Upper lobe of left lung (tissue), 6 donors: ENCODE results near the gene EMILIN3. TPM values are rescaled to one million over a fixed set of nuclear protein-coding genes. Genes with fewer than 3 reads are reported as not detected.

Experiments
- ATAC-seq, 2 donors: fragments of 200-7000 bp; cut with Tn5 transposase; one replicate each; pipeline ENCODE4 v1.9.1; 2022; ENCODE audit warnings: mild to moderate bottlenecking in 2 of 2, moderate library complexity in 2 of 2; ENCODE audit not compliant: low FRiP score in 2 of 2
- DNase-seq, 2 donors: peaks; one replicate each; pipeline ENCODE4 v3.0.0-alpha.2; 2019 to 2020
- H3K27ac ChIP-seq, 4 donors: fragments of 200-600 bp; sonication (generic); one replicate each; pipeline ENCODE4 v1.5.1; 2016 to 2019
- H3K27me3 ChIP-seq, 4 donors: fragments of 200-600 bp; sonication (generic); one replicate each; pipeline ENCODE4 v1.5.1; 2017 to 2019
- H3K36me3 ChIP-seq, 4 donors: fragments of 200-600 bp; sonication (generic); one replicate each; pipeline ENCODE4 v1.5.1; 2016 to 2019
- H3K4me1 ChIP-seq, 4 donors: fragments of 200-600 bp; sonication (generic); one replicate each; pipeline ENCODE4 v1.5.1; 2018 to 2019
- H3K4me3 ChIP-seq, 4 donors: fragments of 200-600 bp; sonication (generic); one replicate each; pipeline ENCODE4 v1.5.1; 2017 to 2019; ENCODE audit warnings: mild to moderate bottlenecking in 2 of 4, moderate library complexity in 1 of 4
- H3K9me3 ChIP-seq, 4 donors: fragments of 200-600 bp; sonication (generic); one replicate each; pipeline ENCODE4 v1.5.1; 2018 to 2019
- CTCF ChIP-seq, 6 experiments: fragments of 450-650 bp in 4 of 6; fragments of 200-600 bp in 2 of 6; sonication (generic) in 2 of 6; IDR thresholded peaks; one replicate each; pipeline ENCODE4 v1.5.1; 2016 to 2019; ENCODE audit warnings: antibody characterized with exemption in 6 of 6
- EP300 ChIP-seq, 4 donors: sonication (generic); formaldehyde crosslinking; IDR thresholded peaks; one replicate each; pipeline ENCODE4 v1.5.1; 2017; ENCODE audit warnings: antibody characterized with exemption in 4 of 4, control low read depth in 2 of 4
- POLR2A ChIP-seq, 4 donors: fragments of 450-650 bp; IDR thresholded peaks; one replicate each; pipeline ENCODE4 v1.5.1; 2016 to 2017; ENCODE audit warnings: antibody characterized with exemption in 4 of 4, mild to moderate bottlenecking in 2 of 4
- POLR2AphosphoS5 ChIP-seq, 2 donors: sonication (generic); formaldehyde crosslinking; IDR thresholded peaks; one replicate each; pipeline ENCODE4 v1.5.1; 2017; ENCODE audit warnings: antibody characterized with exemption in 2 of 2
- WGBS, 2 donors: methylation state at CpG; one replicate each; pipeline ENCODE4 v1.1.5; 2017 to 2018; 5-methylcytosine and 5-hydroxymethylcytosine counted together
- total RNA-seq, 6 donors: library from RNA; depleted of rRNA in 4 of 6; stranded (reverse); fragments of >200 nt in 4 of 6; gene quantifications; one replicate each; pipeline versions ENCODE4 v1.1.0 to v1.2.1, GENCODE V29; 2016 to 2021
- donor health status: DM: no; HTN: no; CAD: no; lungs with moderate emphysema.
- donor health status: DM: no; HTN: yes; CAD: no; lungs with severe emphysema.

The EMILIN3 gene
- total RNA-seq, 6 donors from 2014 or later, result 0.06 to 0.61 (median 0.16) TPM; not detected in 2

- DNase-seq, result no peak
- H3K27ac ChIP-seq, result no peak overlapping the region
Observed at GRCh38 chr20:41392295-41392694, 25.7 kb upstream of the EMILIN3 start.

GRCh38 chr20:41391587-41392001, 25.0 kb upstream of the EMILIN3 start:
- ATAC-seq (no peak), DNase-seq (no peak)
- no peak for TF ChIP-seq POLR2A (IDR thresholded peaks at IDR 0.05)
- no peak for TF ChIP-seq EP300 (IDR thresholded peaks at IDR 0.05)
- no peak for TF ChIP-seq CTCF (IDR thresholded peaks at IDR 0.05)
- TF ChIP-seq POLR2AphosphoS5 (IDR thresholded peaks at IDR 0.05), result no peak
- H3K9me3 ChIP-seq, result no peaks in the 10 kb centered on the region
- H3K27me3 ChIP-seq, result no peaks in the 10 kb centered on the region
- WGBS, 2 donors, result 74 to 76% methylated on average over 10 of the region's 10 CpGs
- H3K27ac ChIP-seq, result no peak overlapping the region
- peaks cover 0 to 13% (median 0%) of the 10 kb centered on the region in 4 donors for H3K4me1 ChIP-seq
- no peaks in the 10 kb centered on the region for H3K36me3 ChIP-seq
- H3K4me3 ChIP-seq, result no peak overlapping the region

More at GRCh38 chr20:41392295-41392694, 25.7 kb upstream of the EMILIN3 start:
- Histone ChIP-seq H3K4me3 (no peak overlapping the region), H3K27me3 (no peaks in the 10 kb centered on the region), H3K36me3 (no peaks in the 10 kb centered on the region), H3K4me1 (peaks cover 0 to 10% (median 0%) of the 10 kb centered on the region in 4 donors), H3K9me3 (no peaks in the 10 kb centered on the region)
- TF ChIP-seq POLR2AphosphoS5 (IDR thresholded peaks at IDR 0.05) (no peak), EP300 (IDR thresholded peaks at IDR 0.05) (no peak), CTCF (IDR thresholded peaks at IDR 0.05) (no peak), POLR2A (IDR thresholded peaks at IDR 0.05) (no peak)
- 93% methylated on average over 1 of the region's 1 CpG for WGBS, 2 donors
- no peak for ATAC-seq

- DNase-seq, result no peak
- H3K36me3 ChIP-seq, result no peaks in the 10 kb centered on the region
- no peak for ATAC-seq
- WGBS, 2 donors, result 95 to 98% methylated on average over 3 of the region's 3 CpGs
- H3K27ac ChIP-seq, result no peak overlapping the region
- no peaks in the 10 kb centered on the region for H3K9me3 ChIP-seq
- no peak overlapping the region for H3K4me3 ChIP-seq
- H3K4me1 ChIP-seq, result peaks cover 0 to 13% (median 0%) of the 10 kb centered on the region in 4 donors
- no peaks in the 10 kb centered on the region for H3K27me3 ChIP-seq
- no peak for TF ChIP-seq POLR2A (IDR thresholded peaks at IDR 0.05)
- no peak for TF ChIP-seq EP300 (IDR thresholded peaks at IDR 0.05)
- TF ChIP-seq POLR2AphosphoS5 (IDR thresholded peaks at IDR 0.05), result no peak
Observed at GRCh38 chr20:41390889-41391288, 24.3 kb upstream of the EMILIN3 start.

GRCh38 chr20:41387444-41387851, 20.8 kb upstream of the EMILIN3 start:
- no peaks in the 10 kb centered on the region for H3K9me3 ChIP-seq
- H3K27me3 ChIP-seq, result no peaks in the 10 kb centered on the region
- ATAC-seq, result peak in 1 of 2 donors; percentile 20
- no peaks in the 10 kb centered on the region for H3K36me3 ChIP-seq
- no peak for DNase-seq
- TF ChIP-seq POLR2AphosphoS5 (IDR thresholded peaks at IDR 0.05) (no peak), EP300 (IDR thresholded peaks at IDR 0.05) (no peak), CTCF (IDR thresholded peaks at IDR 0.05) (no peak), POLR2A (IDR thresholded peaks at IDR 0.05) (no peak)
- WGBS, 2 donors, result 48 to 59% methylated on average over 8 to 9 of the region's 9 CpGs
- no peak overlapping the region for H3K27ac ChIP-seq
- no peak overlapping the region for H3K4me3 ChIP-seq
- H3K4me1 ChIP-seq, result peaks cover 0 to 3% (median 0%) of the 10 kb centered on the region in 4 donors

DNA sequence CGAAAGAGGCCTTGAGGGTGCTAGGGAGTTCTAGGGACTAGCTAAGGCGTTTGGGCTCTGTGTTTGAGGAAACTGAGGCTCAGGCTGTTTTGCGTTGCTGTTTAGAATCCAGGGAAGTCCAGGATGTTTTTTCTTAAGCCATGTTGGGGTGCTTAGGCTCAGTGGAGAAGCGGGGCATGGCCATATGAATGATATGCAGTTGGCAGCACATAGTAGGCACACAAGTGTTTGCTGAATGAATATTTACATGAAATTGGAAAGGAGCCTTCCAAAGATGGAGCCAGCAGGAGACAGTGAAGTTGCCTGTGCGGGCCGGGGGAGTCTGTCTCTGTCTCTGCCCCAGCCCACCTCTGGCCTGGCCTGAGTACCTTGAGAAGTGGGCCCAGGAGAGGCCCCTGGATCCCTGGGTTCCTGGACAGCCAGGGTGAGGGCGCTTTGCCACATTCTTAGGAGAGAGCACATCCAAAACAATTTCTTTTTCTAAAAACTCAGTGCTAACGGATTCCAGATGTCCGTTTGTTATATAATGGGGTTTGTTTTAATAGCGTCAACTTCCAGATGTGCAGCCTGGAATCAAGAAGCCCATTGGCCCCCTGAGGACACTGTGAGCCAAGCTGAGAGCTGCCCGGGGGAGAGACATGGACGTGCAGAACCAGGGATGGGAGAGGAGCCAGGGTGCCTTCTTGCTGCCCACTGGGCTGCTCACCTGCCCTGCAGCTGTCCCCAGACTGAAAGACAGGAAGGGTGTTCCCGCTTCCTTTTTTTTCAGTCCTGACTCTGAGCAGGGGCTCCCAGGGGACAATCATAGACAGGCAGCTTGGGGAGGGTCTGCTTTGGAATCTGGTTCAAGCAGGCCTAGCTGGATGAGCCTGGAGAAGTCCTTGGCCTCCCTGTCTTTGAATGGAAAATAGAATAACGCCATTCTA, 20.1 kb upstream of the EMILIN3 start:
- ATAC-seq (peak in 1 of 2 donors; percentile 79), DNase-seq (no peak)
- H3K27ac ChIP-seq, result no peak overlapping the region
- no peaks in the 10 kb centered on the region for H3K36me3 ChIP-seq
- no peaks in the 10 kb centered on the region for H3K9me3 ChIP-seq
- H3K4me1 ChIP-seq, result peaks cover 0 to 3% (median 0%) of the 10 kb centered on the region in 4 donors
- WGBS, 2 donors, result 78 to 82% methylated on average over 13 to 14 of the region's 14 CpGs
- TF ChIP-seq POLR2A (IDR thresholded peaks at IDR 0.05) (no peak), POLR2AphosphoS5 (IDR thresholded peaks at IDR 0.05) (no peak), CTCF (IDR thresholded peaks at IDR 0.05) (no peak)
- no peaks in the 10 kb centered on the region for H3K27me3 ChIP-seq
- no peak overlapping the region for H3K4me3 ChIP-seq
